ENCODE data around the gene PCDHA6. TPM values are rescaled to one million over a fixed set of nuclear protein-coding genes. Genes with fewer than 3 reads are reported as not detected.
"Not testable (repeated sequence)": the region's sequence is repeated elsewhere in the genome, so short reads cannot be mapped to it uniquely, and the experiment has no call there.

The PCDHA6 gene
- total RNA-seq = not detected
- long read RNA-seq = 0 reads

GRCh38 chr5:140827704-140828361, at the start of gene PCDHA6:
TSS of gene PCDHA6 (plus strand) at chr5:140827960. CDS start at chr5:140828092, 132 bp downstream.
- intact Hi-C loops (cut with micrococcal nuclease) = no loop called here
- Histone ChIP-seq H3K4me1 (no peaks in the 10 kb centered on the region), H3K27me3 (ENCODE audit: low read depth) (peaks cover 93% of the 10 kb centered on the region), H3K27ac (replicated peaks) (no peak within 1 kb of the TSS), H3K4me3 (no peak within 1 kb of the TSS), H3K9me3 (replicated peaks) (peaks cover 64% of the 10 kb centered on the region), H3K36me3 (no peaks in the 10 kb centered on the region)
- no peak for DNase-seq
- TF ChIP-seq CTCF (IDR thresholded peaks at IDR 0.05; ENCODE audit: borderline replicate concordance) = no peak

GRCh38 chr5:140780512-140780911, 47.2 kb upstream of the PCDHA6 start:
- H3K27me3 ChIP-seq (ENCODE audit: low read depth) = peaks cover 25% of the 10 kb centered on the region
- peaks cover 100% of the 10 kb centered on the region for H3K9me3 ChIP-seq (replicated peaks)
- no peaks in the 10 kb centered on the region for H3K4me1 ChIP-seq
- no peak for DNase-seq
- no peak overlapping the region for H3K4me3 ChIP-seq
- intact Hi-C loops (cut with micrococcal nuclease) = no loop called here
- TF ChIP-seq CTCF (IDR thresholded peaks at IDR 0.05; ENCODE audit: borderline replicate concordance) = no peak
- no peaks in the 10 kb centered on the region for H3K36me3 ChIP-seq
- no peak overlapping the region for H3K27ac ChIP-seq (replicated peaks)

GRCh38 chr5:140785905-140786686, 41.7 kb upstream of the PCDHA6 start, which contains the start of gene PCDHA1:
TSS of gene PCDHA1 (plus strand) at chr5:140786140.
- TF ChIP-seq CTCF (IDR thresholded peaks at IDR 0.05; ENCODE audit: borderline replicate concordance) = no peak
- Histone ChIP-seq H3K4me1 (no peaks in the 10 kb centered on the region), H3K9me3 (replicated peaks) (peaks cover 100% of the 10 kb centered on the region), H3K27me3 (ENCODE audit: low read depth) (peaks cover 66% of the 10 kb centered on the region), H3K36me3 (peaks cover 6% of the 10 kb centered on the region), H3K4me3 (no peak within 1 kb of the TSS), H3K27ac (replicated peaks) (no peak within 1 kb of the TSS)
- intact Hi-C loops (cut with micrococcal nuclease) = no loop called here
- no peak for DNase-seq

GRCh38 chr5:140787422-140787821, 40.3 kb upstream of the PCDHA6 start:
- H3K9me3 ChIP-seq (replicated peaks) = peaks cover 100% of the 10 kb centered on the region
- peaks cover 72% of the 10 kb centered on the region for H3K27me3 ChIP-seq (ENCODE audit: low read depth)
- intact Hi-C loops (cut with micrococcal nuclease); H3K36me3 ChIP-seq; DNase-seq; H3K4me1 ChIP-seq; H3K27ac ChIP-seq (replicated peaks); H3K4me3 ChIP-seq: not testable (repeated sequence)

GRCh38 chr5:140787849-140788504, 39.8 kb upstream of the PCDHA6 start:
- H3K27me3 ChIP-seq (ENCODE audit: low read depth) = peaks cover 74% of the 10 kb centered on the region
- H3K27ac ChIP-seq (replicated peaks); intact Hi-C loops (cut with micrococcal nuclease); H3K4me1 ChIP-seq; H3K36me3 ChIP-seq; DNase-seq; H3K4me3 ChIP-seq: not testable (repeated sequence)
- H3K9me3 ChIP-seq (replicated peaks) = peaks cover 100% of the 10 kb centered on the region

GRCh38 chr5:140791089-140791488, 36.7 kb upstream of the PCDHA6 start:
- Histone ChIP-seq H3K27me3 (ENCODE audit: low read depth) (peaks cover 70% of the 10 kb centered on the region), H3K4me1 (no peaks in the 10 kb centered on the region), H3K4me3 (no peak overlapping the region), H3K36me3 (peaks cover 6% of the 10 kb centered on the region), H3K27ac (replicated peaks) (no peak overlapping the region), H3K9me3 (replicated peaks) (peaks cover 100% of the 10 kb centered on the region)
- intact Hi-C loops (cut with micrococcal nuclease) = no loop called here
- TF ChIP-seq CTCF (IDR thresholded peaks at IDR 0.05; ENCODE audit: borderline replicate concordance) = no peak
- no peak for DNase-seq

Data from left ventricle myocardium inferior (tissue), 1 donor.